IMR-90 (cell line): Measurements from ENCODE around the gene GIMD1. TPM values are rescaled to one million over a fixed set of nuclear protein-coding genes. Genes with fewer than 3 reads are reported as not detected.
"Not testable (repeated sequence)": the region's sequence is repeated elsewhere in the genome, so short reads cannot be mapped to it uniquely, and the experiment has no call there.

Experiments
- ATAC-seq: fragments of 200-7000 bp; cut with Tn5 transposase; 2 replicates; pipeline ENCODE4 v1.9.1; 2020; ENCODE audit warnings: low read depth, mild to moderate bottlenecking, moderate library complexity
- BruUV-seq: library from RNA; stranded (reverse); fragments of 400-500 nt; replicated peaks from 2 replicates; lab custom pipeline; 2021; lab: Mats Ljungman, UMichigan
- CTCF ChIA-PET: fragments of 300-600 bp; formaldehyde crosslinking; extraction: SDS; loops from one replicate; lab custom pipeline; 2021; ENCODE audit warnings: antibody characterized with exemption; lab: Yijun Ruan, JAX
- POLR2A ChIA-PET: fragments of 300-600 bp; sonication (Branson Sonifier 250); formaldehyde crosslinking; loops from one replicate; lab custom pipeline; 2022; ENCODE audit warnings: antibody characterized with exemption; ENCODE audit not compliant: unreplicated experiment; lab: Charles Lee
- DNase-seq: peaks from one replicate; pipeline ENCODE4 v3.0.0; 2013
- H2AFZ ChIP-seq: replicated peaks from 2 replicates; pipeline ENCODE3; 2013; ENCODE audit warnings: low read length, mild to moderate bottlenecking; ENCODE audit not compliant: poor library complexity
- H2AK5ac ChIP-seq: 2 replicates; pipeline ENCODE4 v1.6.1; 2013; ENCODE audit warnings: low read depth, low read length, inconsistent platforms
- H2AK9ac ChIP-seq: replicated peaks from 2 replicates; pipeline ENCODE3; 2013; ENCODE audit warnings: mild to moderate bottlenecking, low read depth, low read length, moderate library complexity; ENCODE audit not compliant: poor library complexity
- H2BK120ac ChIP-seq: 2 replicates; pipeline ENCODE4 v1.6.1; 2013; ENCODE audit warnings: low read depth, low read length, inconsistent platforms
- H2BK15ac ChIP-seq: 3 replicates; pipeline ENCODE4 v1.6.1; 2013; ENCODE audit warnings: low read depth, low read length, inconsistent platforms
- H2BK20ac ChIP-seq: 2 replicates; pipeline ENCODE4 v1.6.1; 2013; ENCODE audit warnings: low read depth, mild to moderate bottlenecking, inconsistent platforms, low read length, moderate library complexity
- H2BK5ac ChIP-seq: 2 replicates; pipeline ENCODE4 v1.6.1; 2013; ENCODE audit warnings: mild to moderate bottlenecking, low read depth, low read length, inconsistent platforms; ENCODE audit not compliant: poor library complexity, severe bottlenecking
- H3K14ac ChIP-seq: replicated peaks from 2 replicates; pipeline ENCODE4 v1.6.1; 2013; ENCODE audit warnings: low read depth, low read length, inconsistent platforms
- H3K18ac ChIP-seq: 2 replicates; pipeline ENCODE4 v1.6.1; 2013; ENCODE audit warnings: low read depth, low read length, control low read depth
- H3K23ac ChIP-seq: 2 replicates; pipeline ENCODE4 v1.6.1; 2013; ENCODE audit warnings: low read depth, low read length, inconsistent platforms
- H3K27ac ChIP-seq: 2 replicates; pipeline ENCODE4 v1.5.1; 2013; ENCODE audit warnings: mild to moderate bottlenecking, control low read depth, low read length; ENCODE audit not compliant: insufficient read depth
- H3K27me3 ChIP-seq: 2 replicates; pipeline ENCODE4 v1.6.1; 2013; ENCODE audit warnings: low read length; ENCODE audit not compliant: control insufficient read depth, insufficient read depth
- H3K36me3 ChIP-seq: 2 replicates; pipeline ENCODE4 v1.6.1; 2013; ENCODE audit warnings: low read length, mixed read lengths; ENCODE audit not compliant: control insufficient read depth, insufficient read depth
- H3K4ac ChIP-seq: 2 replicates; pipeline ENCODE4 v1.6.1; 2013; ENCODE audit warnings: low read depth, low read length, inconsistent platforms
- H3K4me1 ChIP-seq: 2 replicates; pipeline ENCODE4 v1.6.1; 2013; ENCODE audit warnings: low read length, mixed read lengths; ENCODE audit not compliant: control insufficient read depth, insufficient read depth
- H3K4me2 ChIP-seq: 2 replicates; pipeline ENCODE4 v1.6.1; 2013; ENCODE audit warnings: low read depth, mild to moderate bottlenecking, control low read depth, low read length, moderate library complexity
- H3K4me3 ChIP-seq: 2 replicates; pipeline ENCODE4 v1.5.1; 2013; ENCODE audit warnings: low read depth, mild to moderate bottlenecking, control low read depth, low read length, moderate library complexity; ENCODE audit not compliant: insufficient read depth
- H3K56ac ChIP-seq: 2 replicates; pipeline ENCODE4 v1.6.1; 2013; ENCODE audit warnings: low read length, inconsistent platforms; ENCODE audit not compliant: insufficient read depth; ENCODE audit errors: extremely low read depth
- H3K79me1 ChIP-seq, 2 experiments: 2 replicates each; pipeline ENCODE4 v1.6.1; 2013; ENCODE audit warnings: low read length in 2 of 2, inconsistent platforms in 1 of 2, low read depth in 1 of 2
- H3K9ac ChIP-seq: 2 replicates; pipeline ENCODE4 v1.6.1; 2013; ENCODE audit warnings: low read depth, low read length, control low read depth
- H3K9me1 ChIP-seq: 2 replicates; pipeline ENCODE4 v1.6.1; 2013; ENCODE audit warnings: low read length, inconsistent platforms; ENCODE audit not compliant: insufficient read depth
- H3K9me3 ChIP-seq: 2 replicates; pipeline ENCODE4 v1.6.1; 2013; ENCODE audit warnings: low read length; ENCODE audit not compliant: control insufficient read depth, insufficient read depth
- H4K20me1 ChIP-seq: 2 replicates; pipeline ENCODE4 v1.6.1; 2013; ENCODE audit warnings: low read length, inconsistent platforms; ENCODE audit not compliant: insufficient read depth
- H4K5ac ChIP-seq: 2 replicates; pipeline ENCODE4 v1.6.1; 2013; ENCODE audit warnings: mild to moderate bottlenecking, low read depth, low read length, control low read depth
- H4K8ac ChIP-seq, 2 experiments: 2 replicates each; pipeline ENCODE4 v1.6.1; 2013; ENCODE audit warnings: low read depth in 2 of 2, low read length in 2 of 2, control low read depth in 1 of 2, inconsistent platforms in 1 of 2
- H4K91ac ChIP-seq: 2 replicates; pipeline ENCODE4 v1.6.1; 2013; ENCODE audit warnings: low read depth, low read length, inconsistent platforms; ENCODE audit not compliant: insufficient read depth
- CTCF ChIP-seq: conservative IDR thresholded peaks from 2 replicates; pipeline ENCODE4 v1.5.1; 2012; ENCODE audit warnings: mild to moderate bottlenecking, low read depth, low read length, improper control_type of control experiment
- WGBS, 2 experiments: methylation state at CpG; one replicate each; pipeline versions ENCODE4 v1.1.5 to v1.1.7; 2013; ENCODE audit warnings: missing lambda C conversion rate in 2 of 2; ENCODE audit not compliant: insufficient read length in 1 of 2; ENCODE audit errors: extremely low coverage in 2 of 2; 5-methylcytosine and 5-hydroxymethylcytosine counted together
- dilution Hi-C: fragments of 300-500 bp; cut with HindIII; formaldehyde crosslinking; loops from one replicate; pipeline ENCODE4 v1.14.3; 2018; ENCODE audit warnings: low sequenced_read_pairs; ENCODE audit not compliant: unreplicated experiment
- in situ Hi-C: fragments of 300-500 bp; cut with MboI; formaldehyde crosslinking; loops from 3 replicates; pipeline ENCODE4 v1.14.3; 2019; ENCODE audit warnings: low sequenced_read_pairs, inconsistent platforms, mixed read lengths
- intact Hi-C: fragments of 100-400 bp; cut with micrococcal nuclease; formaldehyde crosslinking; loops from 2 replicates; pipeline ENCODE4 v1.10.0; 2022
- polyA plus RNA-seq, 3 experiments: library from polyadenylated mRNA; depleted of rRNA; stranded (reverse); fragments of >200 nt; gene quantifications; 2 replicates each; pipeline ENCODE4 v1.2.3, GENCODE V29; 2012; ENCODE audit warnings: low replicate concordance in 1 of 3
- total RNA-seq: library from RNA; depleted of rRNA; stranded (reverse); fragments of >200 nt; gene quantifications from 2 replicates; pipeline ENCODE4 v1.2.3, GENCODE V29; 2012

GIMD1 gene
- total and polyA plus RNA-seq, 2 of the 4 experiments (the other 2 are of a cell fraction) = 0.07 TPM; not detected in 1

- no peak for TF ChIP-seq CTCF
Observed at GRCh38 chr4:106409901-106410889, 41.6 kb upstream of the GIMD1 start (continued).

- H2AK9ac ChIP-seq, H3K14ac ChIP-seq, H4K5ac ChIP-seq, ATAC-seq, H3K56ac ChIP-seq, H3K18ac ChIP-seq, in situ Hi-C loops, H2BK5ac ChIP-seq, CTCF ChIA-PET, H4K20me1 ChIP-seq, H3K79me1 ChIP-seq, H3K9me3 ChIP-seq, H3K4ac ChIP-seq, H3K4me3 ChIP-seq, DNase-seq, POLR2A ChIA-PET, intact Hi-C loops, dilution Hi-C loops, H3K36me3 ChIP-seq, H4K91ac ChIP-seq, H2BK120ac ChIP-seq, H2BK15ac ChIP-seq, H3K27ac ChIP-seq, H3K4me2 ChIP-seq, H2AFZ ChIP-seq, BruUV-seq, H2AK5ac ChIP-seq, H3K9ac ChIP-seq, H2BK20ac ChIP-seq, H4K8ac ChIP-seq, H3K4me1 ChIP-seq, H3K27me3 ChIP-seq, H3K23ac ChIP-seq, H3K9me1 ChIP-seq: not testable (repeated sequence)
- 20% methylated on average over 1 of the region's 3 CpGs; no CpG with 5 or more reads in 1 of the 2 experiments for WGBS, 2 experiments
Observed at GRCh38 chr4:106408004-106408403, 39.4 kb upstream of the GIMD1 start.
